Hematopoietic multipotent progenitor cell treated with erythropoietin and hydrocortisone succinate and interleukin-3 and kit ligand, for 8 days (in vitro differentiated cells): ENCODE data around the gene GJD2.

ENCODE experiments used
- DNase-seq: peaks from one replicate; pipeline ENCODE4 v3.0.0-alpha.2; 2015

The GJD2 gene

DNA sequence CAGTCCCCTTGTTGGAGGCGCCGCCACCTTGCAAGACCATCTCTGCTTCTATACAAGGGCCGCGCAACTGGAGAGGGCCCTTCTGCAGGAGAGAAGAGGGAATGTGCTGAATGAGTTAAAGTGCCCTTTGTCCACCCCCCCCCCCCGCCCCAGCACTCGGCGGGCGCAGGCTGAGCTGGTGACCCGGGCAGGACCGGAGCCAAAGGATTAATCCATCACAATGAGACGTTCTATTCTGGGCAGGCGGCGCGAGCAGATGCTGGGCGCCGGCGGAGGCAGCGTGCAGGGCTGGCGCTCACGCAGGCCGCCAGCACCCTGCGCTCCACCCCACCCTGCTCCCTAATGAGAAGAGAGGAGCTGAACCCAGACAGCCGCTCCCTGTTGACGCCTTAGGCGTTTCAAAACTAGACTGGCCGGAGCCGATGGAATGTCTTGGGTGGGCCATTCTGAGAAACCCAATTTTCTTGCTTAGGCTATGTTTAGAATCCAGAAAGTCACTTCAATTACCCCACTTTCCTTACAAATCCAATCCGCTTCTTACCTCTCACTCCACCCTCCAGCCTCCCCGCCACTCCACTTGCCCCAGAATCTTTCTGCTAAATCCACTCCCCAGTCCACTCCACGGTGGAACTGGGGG, 32.9 kb downstream of the GJD2 start:
- peak; percentile 18 for DNase-seq

GRCh38 chr15:34721157-34721801, 33.5 kb downstream of the GJD2 start:
- no peak for DNase-seq

GRCh38 chr15:34719695-34720094, 35.1 kb downstream of the GJD2 start:
- no peak for DNase-seq

DNA sequence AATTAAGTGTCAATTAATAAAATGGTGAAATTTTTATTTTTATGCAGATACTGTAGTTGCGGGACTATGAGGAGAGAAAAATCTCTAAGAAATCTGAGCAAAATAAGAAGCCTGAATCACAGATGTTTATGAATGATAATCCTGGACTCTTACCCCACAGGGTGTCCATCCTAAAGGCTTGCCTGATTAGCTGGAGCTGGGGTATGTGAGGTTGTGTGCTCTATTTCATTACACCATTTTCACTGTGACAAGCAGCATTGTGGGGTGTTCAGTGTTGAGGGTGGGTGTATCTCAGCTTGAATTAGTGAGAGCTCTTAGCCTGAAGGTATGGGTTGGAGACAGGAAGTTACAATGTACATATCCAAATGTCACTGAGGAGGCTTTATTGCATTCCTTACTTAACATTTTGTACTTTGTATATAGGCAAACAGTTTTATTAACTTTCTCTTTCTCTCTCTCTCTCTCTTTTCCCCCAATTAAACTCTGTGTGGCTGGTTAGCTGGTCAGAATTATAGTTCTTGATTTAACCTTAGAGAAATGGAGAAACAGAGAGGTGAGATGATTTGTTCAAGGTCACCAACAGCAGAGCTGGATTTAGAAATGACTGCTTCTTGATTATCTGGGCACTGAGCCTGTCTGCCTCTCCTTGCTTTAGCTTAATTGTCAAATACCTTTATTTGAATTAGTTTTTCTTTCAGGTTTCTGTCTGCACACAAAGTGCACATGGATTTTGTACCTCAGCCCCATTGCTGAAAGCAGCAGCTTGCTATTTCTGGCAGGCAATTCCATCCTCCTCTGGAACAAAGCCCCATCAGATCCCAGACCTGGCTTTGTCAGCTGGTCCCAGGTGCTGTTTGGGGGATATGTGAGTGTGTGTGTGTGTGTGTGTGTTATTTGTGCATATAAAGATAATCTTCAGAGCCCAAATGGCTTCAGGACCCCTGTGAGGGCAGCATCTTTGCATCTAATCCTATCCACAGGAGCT, 35.8 kb downstream of the GJD2 start:
- no peak for DNase-seq

GRCh38 chr15:34717729-34718128, 37.1 kb downstream of the GJD2 start:
- no peak for DNase-seq

DNA sequence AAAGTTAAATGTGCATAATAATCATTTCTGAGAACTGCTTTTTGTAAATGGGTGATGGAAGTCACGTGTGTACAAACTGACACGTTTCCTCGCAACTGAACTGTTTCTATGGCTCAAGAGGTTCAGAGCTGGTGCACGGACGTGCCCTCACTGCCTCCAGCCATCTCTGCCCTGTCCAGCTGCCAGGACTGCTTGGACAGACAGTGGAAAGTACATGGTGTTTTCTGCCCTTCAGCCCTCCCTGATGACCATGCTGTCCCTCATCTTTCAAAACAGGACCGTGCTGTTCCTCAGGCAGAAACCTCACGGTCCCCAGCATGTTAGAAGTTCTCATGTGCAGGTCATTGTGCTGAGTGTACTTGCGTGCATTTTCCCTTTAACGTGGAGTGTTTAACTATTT, 38.7 kb downstream of the GJD2 start:
- no peak for DNase-seq

GRCh38 chr15:34714476-34715121, 40.2 kb downstream of the GJD2 start:
- peak; percentile 88 for DNase-seq

GRCh38 chr15:34713635-34714034, 41.2 kb downstream of the GJD2 start:
- DNase-seq: no peak

GRCh38 chr15:34709866-34710265, 44.9 kb downstream of the GJD2 start:
- no peak for DNase-seq

DNA sequence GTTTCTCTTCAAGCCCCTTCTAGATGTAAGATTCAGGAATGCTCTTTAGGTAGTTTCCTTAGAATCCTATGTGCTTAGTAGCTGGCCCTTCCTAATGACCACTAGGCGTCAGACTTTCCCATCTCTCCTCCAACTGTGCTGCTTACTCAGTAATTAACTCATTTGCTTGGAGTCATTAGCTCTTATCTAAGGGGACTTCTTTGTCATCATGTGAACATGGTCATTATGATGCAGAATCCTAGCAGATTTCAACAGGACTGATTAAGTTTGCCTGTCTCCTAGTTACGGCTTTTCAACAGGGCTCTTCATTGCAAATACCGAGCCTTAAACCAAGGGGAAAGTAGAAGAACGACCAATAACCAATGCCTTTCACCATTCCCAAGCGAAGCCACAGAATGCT, 46.4 kb downstream of the GJD2 start:
- peak; percentile 86 for DNase-seq

DNA sequence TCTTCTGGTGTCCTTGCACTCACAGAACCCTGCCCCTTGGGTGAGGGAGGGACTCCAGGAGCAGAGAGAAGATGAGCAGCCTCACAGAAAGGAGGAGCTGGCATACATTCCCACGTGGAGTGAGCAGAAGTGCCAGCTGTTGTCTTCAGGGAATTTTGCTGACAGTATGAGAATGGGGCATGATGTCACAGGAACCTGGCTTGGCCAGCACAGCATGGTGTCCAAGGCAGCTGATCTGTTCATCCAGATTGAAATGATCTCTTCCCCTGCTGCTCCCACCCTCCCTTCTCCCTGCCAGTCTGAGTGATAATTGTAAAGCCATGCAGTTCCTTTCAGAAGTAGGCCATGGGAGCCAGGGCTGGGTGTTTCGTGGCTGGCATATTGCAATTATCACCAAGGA, 53.3 kb downstream of the GJD2 start:
- DNase-seq: no peak
